HG03103 (cell line): Measurements from ENCODE around the gene CERS4.
"Not testable (repeated sequence)": the region's sequence is repeated elsewhere in the genome, so short reads cannot be mapped to it uniquely, and the experiment has no call there.

Experiments
- ATAC-seq: cut with Tn5 transposase; IDR thresholded peaks from one replicate; pipeline ENCODE4 v1.9.1; 2021; ENCODE audit warnings: low read depth; ENCODE audit not compliant: unreplicated experiment

The CERS4 gene

GRCh38 chr19:8209462-8210378 is 550 bp downstream of the CERS4 start:
- ATAC-seq: peak; percentile 35

- no peak for ATAC-seq
Measured at GRCh38 chr19:8210421-8211101, 1.4 kb downstream of the CERS4 start.

- ATAC-seq: no peak
Measured at GRCh38 chr19:8212212-8212611, 3.0 kb downstream of the CERS4 start.

- no peak for ATAC-seq
Measured at GRCh38 chr19:8212916-8213315, 3.7 kb downstream of the CERS4 start.

- no peak for ATAC-seq
Measured at GRCh38 chr19:8213827-8214672, 4.9 kb downstream of the CERS4 start.

- no peak for ATAC-seq
Measured at GRCh38 chr19:8214802-8215201, 5.6 kb downstream of the CERS4 start.

- ATAC-seq: no peak
Measured at GRCh38 chr19:8215783-8216182, 6.6 kb downstream of the CERS4 start.

- no peak for ATAC-seq
Measured at GRCh38 chr19:8216357-8216756, 7.2 kb downstream of the CERS4 start.

GRCh38 chr19:8218127-8218526 is 9.0 kb downstream of the CERS4 start:
- ATAC-seq: not testable (repeated sequence)

- ATAC-seq: no peak
Measured at GRCh38 chr19:8220481-8220880, 11.3 kb downstream of the CERS4 start.

- no peak for ATAC-seq
Measured at GRCh38 chr19:8221161-8221560, 12.0 kb downstream of the CERS4 start.

GRCh38 chr19:8223442-8223841 is 14.3 kb downstream of the CERS4 start:
- ATAC-seq: not testable (repeated sequence)

- no peak for ATAC-seq
Measured at GRCh38 chr19:8224394-8225145, 15.4 kb downstream of the CERS4 start.

- no peak for ATAC-seq
Measured at GRCh38 chr19:8231073-8231604, 22.0 kb downstream of the CERS4 start.

- no peak for ATAC-seq
Measured at GRCh38 chr19:8233370-8233769, 24.2 kb downstream of the CERS4 start.

GRCh38 chr19:8237026-8237425 is 27.9 kb downstream of the CERS4 start:
- no peak for ATAC-seq

GRCh38 chr19:8238251-8238650 is 29.1 kb downstream of the CERS4 start:
- no peak for ATAC-seq

- no peak for ATAC-seq
Measured at GRCh38 chr19:8239528-8240273, 30.5 kb downstream of the CERS4 start.
